ENCODE results near the gene C9orf153. TPM values are rescaled to one million over a fixed set of nuclear protein-coding genes. Genes with fewer than 3 reads are reported as not detected.

C9orf153 gene
- total and polyA plus RNA-seq, 7 donors: 0.04 to 0.51 (median 0.17) TPM; not detected in 1

- no peak overlapping the region for H3K4me3 ChIP-seq
- no peak overlapping the region for H3K27ac ChIP-seq
- no peaks in the 10 kb centered on the region for H3K4me1 ChIP-seq
- no peaks in the 10 kb centered on the region for H3K27me3 ChIP-seq (ENCODE audit: insufficient read depth in 3 of 3, low read length in 2 of 3)
- 83 to 96% (median 91%) methylated on average over 2 of the region's 2 CpGs for WGBS, 3 donors
- H3K9me3 ChIP-seq: no peaks in the 10 kb centered on the region
- DNase-seq (no peak), ATAC-seq (no peak)
- H3K36me3 ChIP-seq (ENCODE audit: insufficient read depth in 1 of 2, low read depth in 1 of 2): no peaks in the 10 kb centered on the region
- TF ChIP-seq, protein P1, sequence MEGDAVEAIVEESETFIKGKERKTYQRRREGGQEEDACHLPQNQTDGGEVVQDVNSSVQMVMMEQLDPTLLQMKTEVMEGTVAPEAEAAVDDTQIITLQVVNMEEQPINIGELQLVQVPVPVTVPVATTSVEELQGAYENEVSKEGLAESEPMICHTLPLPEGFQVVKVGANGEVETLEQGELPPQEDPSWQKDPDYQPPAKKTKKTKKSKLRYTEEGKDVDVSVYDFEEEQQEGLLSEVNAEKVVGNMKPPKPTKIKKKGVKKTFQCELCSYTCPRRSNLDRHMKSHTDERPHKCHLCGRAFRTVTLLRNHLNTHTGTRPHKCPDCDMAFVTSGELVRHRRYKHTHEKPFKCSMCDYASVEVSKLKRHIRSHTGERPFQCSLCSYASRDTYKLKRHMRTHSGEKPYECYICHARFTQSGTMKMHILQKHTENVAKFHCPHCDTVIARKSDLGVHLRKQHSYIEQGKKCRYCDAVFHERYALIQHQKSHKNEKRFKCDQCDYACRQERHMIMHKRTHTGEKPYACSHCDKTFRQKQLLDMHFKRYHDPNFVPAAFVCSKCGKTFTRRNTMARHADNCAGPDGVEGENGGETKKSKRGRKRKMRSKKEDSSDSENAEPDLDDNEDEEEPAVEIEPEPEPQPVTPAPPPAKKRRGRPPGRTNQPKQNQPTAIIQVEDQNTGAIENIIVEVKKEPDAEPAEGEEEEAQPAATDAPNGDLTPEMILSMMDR (IDR thresholded peaks at IDR 0.05): no peak
- intact Hi-C loops (cut with DNase I): no loop called here
These were observed 72.8 kb downstream of the C9orf153 start for GRCh38 chr9:86186696-86187095.

DNA sequence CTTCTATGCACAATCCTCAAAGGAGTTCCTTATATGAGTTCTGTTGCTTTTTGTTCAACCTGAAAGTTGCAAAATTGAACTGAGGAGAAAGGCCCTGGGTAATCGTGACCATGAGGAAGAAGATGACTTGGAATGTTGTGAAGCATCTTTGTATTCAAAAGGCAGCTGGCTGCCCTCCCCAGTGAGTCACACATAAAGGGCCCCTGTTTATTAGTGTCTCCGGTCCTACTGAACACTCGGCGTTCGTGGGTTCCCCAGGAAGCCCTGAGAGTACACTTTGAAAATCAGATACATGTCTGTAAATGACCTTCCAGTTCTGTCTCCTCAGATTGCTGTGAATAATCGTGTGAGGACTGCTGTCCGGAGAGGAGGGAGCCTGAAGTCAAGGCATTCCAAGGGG lies 73.6 kb downstream of the C9orf153 start:
- H3K9me3 ChIP-seq: no peaks in the 10 kb centered on the region
- H3K27ac ChIP-seq: no peak overlapping the region
- intact Hi-C loops (cut with DNase I): no loop called here
- H3K27me3 ChIP-seq (ENCODE audit: insufficient read depth in 3 of 3, low read length in 2 of 3): no peaks in the 10 kb centered on the region
- no peak for ATAC-seq
- TF ChIP-seq, protein P1 (IDR thresholded peaks at IDR 0.05): no peak
- H3K4me1 ChIP-seq: no peaks in the 10 kb centered on the region
- H3K4me3 ChIP-seq: no peak overlapping the region
- 73 to 77% (median 74%) methylated on average over 7 of the region's 7 CpGs for WGBS, 3 donors
- H3K36me3 ChIP-seq (ENCODE audit: insufficient read depth in 1 of 2, low read depth in 1 of 2): no peaks in the 10 kb centered on the region
- no peak for DNase-seq

DNA sequence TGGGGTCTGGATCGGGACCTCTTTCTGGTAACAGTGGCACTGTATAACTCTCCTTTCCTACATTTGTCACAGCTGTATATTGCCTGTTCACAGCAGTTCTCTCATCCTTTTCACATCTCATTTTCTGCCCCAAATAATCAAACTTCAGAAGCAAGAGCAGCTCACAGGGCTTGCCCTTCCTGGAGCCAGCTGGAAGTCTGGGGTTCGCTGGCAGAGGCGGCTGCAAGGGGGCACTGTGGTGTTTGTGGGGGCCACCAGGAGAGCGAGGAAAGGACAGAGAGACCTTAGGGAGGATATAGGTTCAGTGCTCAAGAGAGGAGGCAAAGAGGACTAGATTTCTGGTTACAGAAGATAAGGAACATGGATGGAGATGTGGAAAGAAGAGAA lies 75.3 kb downstream of the C9orf153 start:
- TF ChIP-seq, protein P1 (IDR thresholded peaks at IDR 0.05): no peak
- Histone ChIP-seq H3K27ac (no peak overlapping the region), H3K4me3 (no peak overlapping the region), H3K9me3 (no peaks in the 10 kb centered on the region), H3K36me3 (ENCODE audit: insufficient read depth in 1 of 2, low read depth in 1 of 2) (no peaks in the 10 kb centered on the region), H3K27me3 (ENCODE audit: insufficient read depth in 3 of 3, low read length in 2 of 3) (no peaks in the 10 kb centered on the region), H3K4me1 (no peaks in the 10 kb centered on the region)
- intact Hi-C loops (cut with DNase I): no loop called here
- DNase-seq (no peak), ATAC-seq (no peak)
- WGBS, 3 donors: 88 to 94% (median 92%) methylated on average over 4 of the region's 4 CpGs

- intact Hi-C loops (cut with DNase I): no loop called here
- Histone ChIP-seq H3K9me3 (no peaks in the 10 kb centered on the region), H3K27ac (no peak overlapping the region), H3K4me3 (no peak overlapping the region), H3K4me1 (no peaks in the 10 kb centered on the region), H3K27me3 (ENCODE audit: insufficient read depth in 3 of 3, low read length in 2 of 3) (no peaks in the 10 kb centered on the region), H3K36me3 (ENCODE audit: insufficient read depth in 1 of 2, low read depth in 1 of 2) (no peaks in the 10 kb centered on the region)
- WGBS, 3 donors: 94 to 100% (median 96%) methylated on average over 1 of the region's 1 CpG
- no peak for ATAC-seq
- TF ChIP-seq, protein P1 (IDR thresholded peaks at IDR 0.05): no peak
- DNase-seq: no peak
These were observed 76.0 kb downstream of the C9orf153 start for GRCh38 chr9:86183229-86184137.
